ENCODE results near the gene PNLIPRP2.

DNA sequence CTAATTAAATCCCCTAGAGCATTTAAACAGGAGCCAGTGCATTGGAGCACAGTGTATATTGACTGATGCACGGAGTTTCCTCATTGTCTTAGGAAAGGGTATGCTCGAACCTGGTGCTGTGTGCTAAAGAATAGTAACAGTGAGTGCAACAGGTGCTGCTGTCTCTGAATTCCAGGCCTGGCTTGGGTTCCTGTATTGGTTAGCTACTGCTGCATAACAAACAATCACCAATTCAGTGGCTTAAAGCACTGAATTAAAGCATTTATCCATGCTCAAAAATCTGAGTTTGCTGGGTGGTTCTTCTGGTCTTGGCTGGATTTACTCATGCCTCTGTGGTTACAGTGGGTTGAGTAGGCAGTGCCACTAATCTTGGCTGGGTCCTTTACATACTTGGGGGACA is 31.8 kb upstream of the PNLIPRP2 start:
- TF ChIP-seq, protein P1, sequence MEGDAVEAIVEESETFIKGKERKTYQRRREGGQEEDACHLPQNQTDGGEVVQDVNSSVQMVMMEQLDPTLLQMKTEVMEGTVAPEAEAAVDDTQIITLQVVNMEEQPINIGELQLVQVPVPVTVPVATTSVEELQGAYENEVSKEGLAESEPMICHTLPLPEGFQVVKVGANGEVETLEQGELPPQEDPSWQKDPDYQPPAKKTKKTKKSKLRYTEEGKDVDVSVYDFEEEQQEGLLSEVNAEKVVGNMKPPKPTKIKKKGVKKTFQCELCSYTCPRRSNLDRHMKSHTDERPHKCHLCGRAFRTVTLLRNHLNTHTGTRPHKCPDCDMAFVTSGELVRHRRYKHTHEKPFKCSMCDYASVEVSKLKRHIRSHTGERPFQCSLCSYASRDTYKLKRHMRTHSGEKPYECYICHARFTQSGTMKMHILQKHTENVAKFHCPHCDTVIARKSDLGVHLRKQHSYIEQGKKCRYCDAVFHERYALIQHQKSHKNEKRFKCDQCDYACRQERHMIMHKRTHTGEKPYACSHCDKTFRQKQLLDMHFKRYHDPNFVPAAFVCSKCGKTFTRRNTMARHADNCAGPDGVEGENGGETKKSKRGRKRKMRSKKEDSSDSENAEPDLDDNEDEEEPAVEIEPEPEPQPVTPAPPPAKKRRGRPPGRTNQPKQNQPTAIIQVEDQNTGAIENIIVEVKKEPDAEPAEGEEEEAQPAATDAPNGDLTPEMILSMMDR (optimal IDR thresholded peaks at IDR 0.05 in 1 of 3, IDR thresholded peaks at IDR 0.05 in 1 of 3, conservative IDR thresholded peaks at IDR 0.05 in 1 of 3; ENCODE audit: extremely low read depth in 1 of 3, insufficient read depth in 2 of 3, low read length in 3 of 3): no peak
- no peak for TF ChIP-seq EZH2 (IDR thresholded peaks at IDR 0.05; ENCODE audit: low read length)
